GM12878 (cell line): ENCODE results near the gene CHN2. TPM values are rescaled to one million over a fixed set of nuclear protein-coding genes. Genes with fewer than 3 reads are reported as not detected.

Experiments used
- ATAC-seq: fragments of 200-7000 bp; cut with Tn5 transposase; 3 replicates; pipeline ENCODE4 v1.9.1; 2020; ENCODE audit warnings: mild to moderate bottlenecking, moderate library complexity
- BruUV-seq: library from RNA; stranded (reverse); fragments of 400-500 nt; replicated peaks from 2 replicates; lab custom pipeline; 2021; lab: Mats Ljungman, UMichigan
- CTCF ChIA-PET: fragments of 300-600 bp; sonication (Branson Sonifier 250); formaldehyde crosslinking; extraction: SDS; loops from one replicate; lab custom pipeline; 2021; ENCODE audit warnings: inconsistent platforms; lab: Yijun Ruan, JAX
- POLR2A ChIA-PET: fragments of 350-600 bp; formaldehyde crosslinking; extraction: SDS; loops from one replicate; lab custom pipeline; 2021; ENCODE audit warnings: inconsistent platforms; lab: Charles Lee
- RAD21 ChIA-PET: fragments of 300-600 bp; sonication (Branson Sonifier 250); formaldehyde crosslinking; loops from one replicate; lab custom pipeline; 2023; ENCODE audit warnings: antibody characterized with exemption; ENCODE audit not compliant: unreplicated experiment; lab: Charles Lee
- SMC1A ChIA-PET: fragments of 300-600 bp; sonication (Branson Sonifier 250); formaldehyde crosslinking; loops from one replicate; lab custom pipeline; 2023; ENCODE audit not compliant: unreplicated experiment, uncharacterized antibody; lab: Charles Lee
- DNase-seq: peaks from one replicate; pipeline ENCODE4 v3.0.0-alpha.2; 2011; ENCODE audit warnings: low read depth, low spot score
- FAIRE-seq: peaks from 3 replicates; lab custom pipeline; 2011; peaks lifted over from hg19 to GRCh38; lab: Jason Lieb, UNC
- H2AFZ ChIP-seq: 2 replicates; pipeline ENCODE4 v1.6.0; 2011; ENCODE audit warnings: low read depth, low read length, control low read depth; ENCODE audit not compliant: control insufficient read depth
- H3K27ac ChIP-seq: 2 replicates; pipeline ENCODE4 v1.5.1; 2011; ENCODE audit warnings: control low read depth; ENCODE audit not compliant: control insufficient read depth, insufficient read depth
- H3K27me3 ChIP-seq, 2 experiments: replicated peaks in 1 of 2; 2 replicates each; pipeline versions ENCODE4 v1.6.0 to v1.6.1; 2011; ENCODE audit warnings: low read length in 1 of 2; ENCODE audit not compliant: control insufficient read depth in 2 of 2, insufficient read depth in 2 of 2
- H3K36me3 ChIP-seq, 2 experiments: 2 replicates each; pipeline ENCODE4 v1.5.1; 2011; ENCODE audit warnings: low read length in 1 of 2; ENCODE audit not compliant: control insufficient read depth in 2 of 2, insufficient read depth in 2 of 2
- H3K4me1 ChIP-seq: 2 replicates; pipeline ENCODE4 v1.6.1; 2011; ENCODE audit warnings: mild to moderate bottlenecking, low read length, moderate library complexity, mixed read lengths; ENCODE audit not compliant: control insufficient read depth, insufficient read depth
- H3K4me2 ChIP-seq: 2 replicates; pipeline ENCODE4 v1.6.0; 2011; ENCODE audit warnings: control low read depth; ENCODE audit not compliant: control insufficient read depth, insufficient read depth
- H3K4me3 ChIP-seq: fragments of 200-600 bp; sonication (generic); 2 replicates; pipeline ENCODE4 v1.5.1; 2016
- H3K79me2 ChIP-seq: 2 replicates; pipeline ENCODE4 v1.6.0; 2011; ENCODE audit warnings: low read length; ENCODE audit not compliant: control insufficient read depth, insufficient read depth
- H3K9ac ChIP-seq: 2 replicates; pipeline ENCODE4 v1.8.0; 2011; ENCODE audit warnings: low read length, control low read depth, mixed read lengths; ENCODE audit not compliant: control insufficient read depth, insufficient read depth
- H3K9me3 ChIP-seq: replicated peaks from 3 replicates; pipeline ENCODE4 v1.5.1; 2011; ENCODE audit warnings: mild to moderate bottlenecking, low read length; ENCODE audit not compliant: control insufficient read depth, insufficient read depth
- H4K20me1 ChIP-seq: 2 replicates; pipeline ENCODE4 v1.6.0; 2011; ENCODE audit not compliant: control insufficient read depth, insufficient read depth
- CBFB ChIP-seq: IDR thresholded peaks from 2 replicates; pipeline ENCODE4 v1.6.1; 2016; ENCODE audit warnings: antibody characterized with exemption, low read depth
- CEBPB ChIP-seq, 2 experiments: fragments of 150-350 bp in 1 of 2; IDR thresholded peaks; 2 replicates each; pipeline ENCODE4 v1.6.1; 2012 to 2014; ENCODE audit warnings: low read depth in 2 of 2, low read length in 2 of 2, borderline replicate concordance in 1 of 2, inconsistent platforms in 1 of 2
- CHD2 ChIP-seq: IDR thresholded peaks from 2 replicates; pipeline ENCODE4 v1.6.1; 2011; ENCODE audit warnings: low read depth, low read length, improper control_type of control experiment, borderline replicate concordance
- IKZF2 ChIP-seq, 2 experiments: fragments of 450-650 bp; IDR thresholded peaks; 2 replicates each; pipeline ENCODE4 v1.6.1; 2017; ENCODE audit warnings: mild to moderate bottlenecking in 2 of 2, moderate library complexity in 2 of 2
- LARP7 ChIP-seq: fragments of 450-650 bp; IDR thresholded peaks from 2 replicates; pipeline ENCODE4 v1.6.1; 2017; ENCODE audit warnings: mild to moderate bottlenecking
- NFIC ChIP-seq: IDR thresholded peaks from 2 replicates; pipeline ENCODE4 v1.6.1; 2012; ENCODE audit warnings: low read depth, mild to moderate bottlenecking, inconsistent platforms, low read length, moderate library complexity
- NFXL1 ChIP-seq: fragments of 450-650 bp; IDR thresholded peaks from 2 replicates; pipeline ENCODE4 v1.6.1; 2017; ENCODE audit warnings: antibody characterized with exemption, mild to moderate bottlenecking, borderline replicate concordance
- SMAD5 ChIP-seq: IDR thresholded peaks from 2 replicates; pipeline ENCODE4 v1.6.1; 2016; ENCODE audit warnings: antibody characterized with exemption, low read depth
- SREBF1 ChIP-seq: IDR thresholded peaks from 2 replicates; pipeline ENCODE4 v1.6.1; 2012; ENCODE audit warnings: mild to moderate bottlenecking, low read length
- SREBF2 ChIP-seq: IDR thresholded peaks from 2 replicates; pipeline ENCODE4 v1.6.1; 2012; ENCODE audit warnings: mild to moderate bottlenecking, low read length
- TCF7 ChIP-seq: IDR thresholded peaks from 2 replicates; pipeline ENCODE4 v1.6.1; 2014; ENCODE audit warnings: antibody characterized with exemption, borderline replicate concordance
- ZZZ3 ChIP-seq: IDR thresholded peaks from 2 replicates; pipeline ENCODE4 v1.6.1; 2011; ENCODE audit warnings: low read depth; ENCODE audit not compliant: control insufficient read depth, insufficient read length
- WGBS: methylation state at CpG from one replicate; pipeline ENCODE4 v1.1.6; 2016; ENCODE audit warnings: low lambda C conversion rate; ENCODE audit not compliant: insufficient replicate concordance, insufficient coverage; ENCODE audit errors: missing lambda C conversion rate; 5-methylcytosine and 5-hydroxymethylcytosine counted together
- in situ Hi-C: fragments of 300-500 bp; cut with MboI; formaldehyde crosslinking; loops from 9 replicates; pipeline ENCODE4 v1.14.3; 2018; ENCODE audit warnings: mixed read lengths
- intact Hi-C: fragments of 100-400 bp; cut with micrococcal nuclease; formaldehyde crosslinking; loops from one replicate; pipeline ENCODE4 v1.14.2; 2022; ENCODE audit not compliant: unreplicated experiment
- polyA plus RNA-seq, 11 experiments: library from polyadenylated mRNA; depleted of rRNA in 4 of 11; unstranded in 6 of 11; stranded (reverse) in 5 of 11; fragments of >200 nt; fragmentation: Nextera tagmentation in 4 of 11; fragmentation: Illumina TruSeq in 1 of 11; extraction: Ambion mirVana in 4 of 11; extraction: Trizol in 1 of 11; gene quantifications; 1 replicate in 1 of 11; 2 replicates in 10 of 11; pipeline versions ENCODE4 v1.2.1 to v1.2.3, GENCODE V29; 2011 to 2016; ENCODE audit warnings: inconsistent platforms in 2 of 11, missing spikeins in 2 of 11, low read depth in 1 of 11
- total RNA-seq, 4 experiments: library from RNA; depleted of rRNA in 3 of 4; stranded (reverse); fragments of >200 nt in 3 of 4; fragmentation: Illumina TruSeq in 1 of 4; extraction: Trizol in 1 of 4; gene quantifications; 2 replicates each; pipeline versions ENCODE4 v1.2.1 to v1.2.3, GENCODE V29; 2013 to 2021
- TF ChIP-seq, protein P1 (sequence below): fragments of 450-650 bp; IDR thresholded peaks from 2 replicates; pipeline ENCODE4 v1.6.1; 2017; ENCODE audit warnings: low read depth, mild to moderate bottlenecking, moderate library complexity
- TF ChIP-seq, protein P2 (sequence below): IDR thresholded peaks from 2 replicates; pipeline ENCODE4 v1.6.1; 2011; ENCODE audit warnings: low read depth, mild to moderate bottlenecking, low read length, moderate library complexity, borderline replicate concordance; ENCODE audit errors: extremely low read depth
- TF ChIP-seq, protein P3 (sequence below): IDR thresholded peaks from 2 replicates; pipeline ENCODE4 v1.6.1; 2012; ENCODE audit warnings: low read length, inconsistent platforms
- TF ChIP-seq, protein P4 (sequence below): fragments of 450-650 bp; IDR thresholded peaks from 2 replicates; pipeline ENCODE4 v1.6.1; 2017; ENCODE audit warnings: borderline replicate concordance
- TF ChIP-seq, protein P5 (sequence below): IDR thresholded peaks from 2 replicates; pipeline ENCODE4 v1.6.1; 2012; ENCODE audit warnings: low read depth, low read length, improper control_type of control experiment
- TF ChIP-seq, protein P6 (sequence below): fragments of 450-650 bp; IDR thresholded peaks from 2 replicates; pipeline ENCODE4 v1.6.1; 2016; ENCODE audit warnings: mild to moderate bottlenecking

CHN2 gene
- total and polyA plus RNA-seq, 10 of the 15 experiments (the other 5 are each of a cell fraction or from before 2014, with no cell fraction given) = 0.11 to 3.8 (median 0.37) TPM; not detected in 2

DNA sequence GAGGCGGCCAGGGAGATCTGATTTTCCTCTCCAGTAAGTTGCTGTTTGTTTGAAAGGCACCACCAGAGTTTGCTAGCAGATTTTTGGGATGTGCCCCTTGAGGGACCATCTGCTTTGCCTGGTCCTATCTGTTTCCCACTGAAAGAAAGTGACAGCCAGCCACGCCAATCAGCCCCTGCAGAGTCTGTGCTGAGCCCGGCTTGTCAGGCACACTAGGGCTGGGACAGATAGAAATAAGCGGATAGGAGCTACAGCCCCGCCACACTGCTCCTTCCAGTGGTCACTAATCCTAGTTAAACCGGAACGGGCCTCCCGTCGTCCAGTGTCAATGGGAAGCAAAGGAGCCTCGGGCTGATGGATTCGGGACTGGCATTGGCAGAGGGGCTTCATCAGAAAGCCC is 207.2 kb downstream of the CHN2 start:
- H3K9me3 ChIP-seq = no peaks in the 10 kb centered on the region
- H2AFZ ChIP-seq = no peak overlapping the region
- H3K4me2 ChIP-seq = no peak overlapping the region
- BruUV-seq = no TSS peak
- TF ChIP-seq CHD2 (no peak), NFXL1 (no peak), CBFB (no peak), SREBF1 (no peak), TCF7 (no peak), IKZF2 (IDR thresholded peaks at IDR 0.05) (no peak), NFIC (no peak), SMAD5 (no peak), LARP7 (no peak), SREBF2 (no peak), ZZZ3 (no peak), CEBPB (IDR thresholded peaks at IDR 0.05; ENCODE audit: borderline replicate concordance in 1 of 2, low read depth in 2 of 2, low read length in 2 of 2) (no peak)
- TF ChIP-seq, protein P1, sequence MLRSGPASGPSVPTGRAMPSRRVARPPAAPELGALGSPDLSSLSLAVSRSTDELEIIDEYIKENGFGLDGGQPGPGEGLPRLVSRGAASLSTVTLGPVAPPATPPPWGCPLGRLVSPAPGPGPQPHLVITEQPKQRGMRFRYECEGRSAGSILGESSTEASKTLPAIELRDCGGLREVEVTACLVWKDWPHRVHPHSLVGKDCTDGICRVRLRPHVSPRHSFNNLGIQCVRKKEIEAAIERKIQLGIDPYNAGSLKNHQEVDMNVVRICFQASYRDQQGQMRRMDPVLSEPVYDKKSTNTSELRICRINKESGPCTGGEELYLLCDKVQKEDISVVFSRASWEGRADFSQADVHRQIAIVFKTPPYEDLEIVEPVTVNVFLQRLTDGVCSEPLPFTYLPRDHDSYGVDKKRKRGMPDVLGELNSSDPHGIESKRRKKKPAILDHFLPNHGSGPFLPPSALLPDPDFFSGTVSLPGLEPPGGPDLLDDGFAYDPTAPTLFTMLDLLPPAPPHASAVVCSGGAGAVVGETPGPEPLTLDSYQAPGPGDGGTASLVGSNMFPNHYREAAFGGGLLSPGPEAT = no peak
- TF ChIP-seq, protein P2, sequence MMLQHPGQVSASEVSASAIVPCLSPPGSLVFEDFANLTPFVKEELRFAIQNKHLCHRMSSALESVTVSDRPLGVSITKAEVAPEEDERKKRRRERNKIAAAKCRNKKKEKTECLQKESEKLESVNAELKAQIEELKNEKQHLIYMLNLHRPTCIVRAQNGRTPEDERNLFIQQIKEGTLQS = no peak
- TF ChIP-seq, protein P3, sequence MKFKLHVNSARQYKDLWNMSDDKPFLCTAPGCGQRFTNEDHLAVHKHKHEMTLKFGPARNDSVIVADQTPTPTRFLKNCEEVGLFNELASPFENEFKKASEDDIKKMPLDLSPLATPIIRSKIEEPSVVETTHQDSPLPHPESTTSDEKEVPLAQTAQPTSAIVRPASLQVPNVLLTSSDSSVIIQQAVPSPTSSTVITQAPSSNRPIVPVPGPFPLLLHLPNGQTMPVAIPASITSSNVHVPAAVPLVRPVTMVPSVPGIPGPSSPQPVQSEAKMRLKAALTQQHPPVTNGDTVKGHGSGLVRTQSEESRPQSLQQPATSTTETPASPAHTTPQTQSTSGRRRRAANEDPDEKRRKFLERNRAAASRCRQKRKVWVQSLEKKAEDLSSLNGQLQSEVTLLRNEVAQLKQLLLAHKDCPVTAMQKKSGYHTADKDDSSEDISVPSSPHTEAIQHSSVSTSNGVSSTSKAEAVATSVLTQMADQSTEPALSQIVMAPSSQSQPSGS = no peak
- TF ChIP-seq, protein P4, sequence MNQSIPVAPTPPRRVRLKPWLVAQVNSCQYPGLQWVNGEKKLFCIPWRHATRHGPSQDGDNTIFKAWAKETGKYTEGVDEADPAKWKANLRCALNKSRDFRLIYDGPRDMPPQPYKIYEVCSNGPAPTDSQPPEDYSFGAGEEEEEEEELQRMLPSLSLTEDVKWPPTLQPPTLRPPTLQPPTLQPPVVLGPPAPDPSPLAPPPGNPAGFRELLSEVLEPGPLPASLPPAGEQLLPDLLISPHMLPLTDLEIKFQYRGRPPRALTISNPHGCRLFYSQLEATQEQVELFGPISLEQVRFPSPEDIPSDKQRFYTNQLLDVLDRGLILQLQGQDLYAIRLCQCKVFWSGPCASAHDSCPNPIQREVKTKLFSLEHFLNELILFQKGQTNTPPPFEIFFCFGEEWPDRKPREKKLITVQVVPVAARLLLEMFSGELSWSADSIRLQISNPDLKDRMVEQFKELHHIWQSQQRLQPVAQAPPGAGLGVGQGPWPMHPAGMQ = no peak
- TF ChIP-seq, protein P5, sequence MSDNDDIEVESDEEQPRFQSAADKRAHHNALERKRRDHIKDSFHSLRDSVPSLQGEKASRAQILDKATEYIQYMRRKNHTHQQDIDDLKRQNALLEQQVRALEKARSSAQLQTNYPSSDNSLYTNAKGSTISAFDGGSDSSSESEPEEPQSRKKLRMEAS = no peak
- TF ChIP-seq, protein P6, sequence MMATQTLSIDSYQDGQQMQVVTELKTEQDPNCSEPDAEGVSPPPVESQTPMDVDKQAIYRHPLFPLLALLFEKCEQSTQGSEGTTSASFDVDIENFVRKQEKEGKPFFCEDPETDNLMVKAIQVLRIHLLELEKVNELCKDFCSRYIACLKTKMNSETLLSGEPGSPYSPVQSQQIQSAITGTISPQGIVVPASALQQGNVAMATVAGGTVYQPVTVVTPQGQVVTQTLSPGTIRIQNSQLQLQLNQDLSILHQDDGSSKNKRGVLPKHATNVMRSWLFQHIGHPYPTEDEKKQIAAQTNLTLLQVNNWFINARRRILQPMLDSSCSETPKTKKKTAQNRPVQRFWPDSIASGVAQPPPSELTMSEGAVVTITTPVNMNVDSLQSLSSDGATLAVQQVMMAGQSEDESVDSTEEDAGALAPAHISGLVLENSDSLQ = no peak
- TF ChIP-seq, all 136 proteins: peak for 0
- ChIA-PET SMC1A (no interaction called here), POLR2A (no interaction called here), RAD21 (no interaction called here), CTCF (no interaction called here)
- Histone ChIP-seq H3K27ac (no peak overlapping the region), H3K36me3 (no peaks in the 10 kb centered on the region), H3K4me1 (no peaks in the 10 kb centered on the region), H3K79me2 (no peaks in the 10 kb centered on the region), H3K9ac (no peak overlapping the region), H4K20me1 (no peaks in the 10 kb centered on the region), H3K4me3 (no peak overlapping the region), H3K27me3 (0 out of 4 replicates have a peak, but pooled peaks cover 0 to 2% of the 10 kb centered on the region in 2 experiments)
- in situ Hi-C loops = no loop called here
- intact Hi-C loops = no loop called here
- no peak for ATAC-seq
- FAIRE-seq = no peak
- 48% methylated on average over 11 of the region's 11 CpGs for WGBS
- no peak for DNase-seq
